ENCODE measurements around the gene CXXC5.

GRCh38 chr5:139641116-139642080 is 6.8 kb upstream of the CXXC5 start:
- TF ChIP-seq CTCF (IDR thresholded peaks at IDR 0.05): no peak
- TF ChIP-seq, protein P1, sequence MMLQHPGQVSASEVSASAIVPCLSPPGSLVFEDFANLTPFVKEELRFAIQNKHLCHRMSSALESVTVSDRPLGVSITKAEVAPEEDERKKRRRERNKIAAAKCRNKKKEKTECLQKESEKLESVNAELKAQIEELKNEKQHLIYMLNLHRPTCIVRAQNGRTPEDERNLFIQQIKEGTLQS (CRISPR knock-in tag; conservative IDR thresholded peaks at IDR 0.05): no peak
- TF ChIP-seq ARID4B (CRISPR knock-in tag; IDR thresholded peaks at IDR 0.05; ENCODE audit: borderline replicate concordance): no peak
- TF ChIP-seq NFATC4 (CRISPR knock-in tag; IDR thresholded peaks at IDR 0.05): no peak
